Effector memory CD4-positive, alpha-beta T cell (primary cell): ENCODE data around the gene YOD1.

Source experiments
- DNase-seq, 3 donors: peaks; one replicate each; pipeline ENCODE4 v3.0.0-alpha.2; 2020
- H3K27ac ChIP-seq: 2 replicates; pipeline ENCODE4 v1.7.0; 2013; ENCODE audit warnings: mild to moderate bottlenecking, low read length, moderate library complexity; ENCODE audit not compliant: insufficient read depth, poor library complexity, severe bottlenecking
- H3K27me3 ChIP-seq: replicated peaks from 2 replicates; pipeline ENCODE4 v1.7.0; 2013; ENCODE audit warnings: mild to moderate bottlenecking, low read length; ENCODE audit not compliant: insufficient read depth, control insufficient read depth, poor library complexity, severe bottlenecking
- H3K36me3 ChIP-seq: 2 replicates; pipeline ENCODE4 v1.7.0; 2013; ENCODE audit warnings: mild to moderate bottlenecking, low read length, moderate library complexity; ENCODE audit not compliant: control insufficient read depth, insufficient read depth
- H3K4me1 ChIP-seq: 2 replicates; pipeline ENCODE4 v1.7.0; 2013; ENCODE audit warnings: low read length, mild to moderate bottlenecking; ENCODE audit not compliant: control insufficient read depth, insufficient read depth, poor library complexity, severe bottlenecking
- H3K4me3 ChIP-seq: 2 replicates; pipeline ENCODE4 v1.7.0; 2013; ENCODE audit warnings: low read length, low read depth, mild to moderate bottlenecking; ENCODE audit not compliant: insufficient read depth, poor library complexity, severe bottlenecking
- H3K9me3 ChIP-seq: 2 replicates; pipeline ENCODE4 v1.7.0; 2013; ENCODE audit warnings: mild to moderate bottlenecking, low read length, moderate library complexity; ENCODE audit not compliant: control insufficient read depth
- total RNA-seq, 3 donors: gene quantifications; one replicate each; lab custom pipeline; 2026; lab: John Stamatoyannopoulos, UW

Gene YOD1
- 27.9 to 42.2 (median 40.6) reads per million in 3 donors for total RNA-seq

GRCh38 chr1:207051191-207051943 lies at the start of gene YOD1:
Gene YOD1 (minus strand): TSS chr1:207051208. CDS start chr1:207051030, 178 bp downstream.
- H3K4me1 ChIP-seq = peaks cover 20% of the 10 kb centered on the region
- H3K27ac ChIP-seq = peak within 1 kb of the TSS; percentile 79
- no peaks in the 10 kb centered on the region for H3K9me3 ChIP-seq
- DNase-seq = no peak
- H3K27me3 ChIP-seq = no peaks in the 10 kb centered on the region
- peaks cover 16% of the 10 kb centered on the region for H3K36me3 ChIP-seq
- H3K4me3 ChIP-seq = peak within 1 kb of the TSS; percentile 98

- DNase-seq = no peak
- H3K9me3 ChIP-seq = no peaks in the 10 kb centered on the region
- H3K36me3 ChIP-seq = no peaks in the 10 kb centered on the region
These were observed 46.9 kb upstream of the YOD1 start for GRCh38 chr1:207097871-207098324.

DNA sequence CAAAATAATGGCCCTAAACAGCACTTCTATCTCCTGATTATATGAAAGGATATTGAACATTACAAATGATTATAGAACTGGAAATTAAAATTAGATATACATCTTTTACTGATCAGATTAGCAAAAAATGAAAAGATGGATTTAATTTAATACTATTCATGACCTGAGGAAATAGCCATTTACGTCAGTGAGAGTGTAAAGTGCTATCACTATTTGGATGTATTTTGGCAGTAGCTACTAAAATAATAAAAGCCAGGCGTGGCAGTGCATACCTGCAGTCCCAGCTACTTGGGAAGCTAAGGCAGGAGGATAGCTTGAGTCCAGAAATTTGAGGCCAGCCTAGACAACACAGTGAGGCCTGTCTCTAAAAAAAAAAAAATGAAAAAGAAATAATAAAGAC lies 42.9 kb upstream of the YOD1 start:
- H3K4me3 ChIP-seq = no peak overlapping the region
- H3K27me3 ChIP-seq = no peaks in the 10 kb centered on the region
- H3K9me3 ChIP-seq = no peaks in the 10 kb centered on the region
- no peak overlapping the region for H3K27ac ChIP-seq
- DNase-seq = no peak
- no peaks in the 10 kb centered on the region for H3K4me1 ChIP-seq
- no peaks in the 10 kb centered on the region for H3K36me3 ChIP-seq

More at GRCh38 chr1:207097871-207098324, 46.9 kb upstream of the YOD1 start:
- Histone ChIP-seq H3K27me3 (no peaks in the 10 kb centered on the region), H3K4me1 (no peaks in the 10 kb centered on the region), H3K27ac (no peak overlapping the region), H3K4me3 (no peak overlapping the region)

DNA sequence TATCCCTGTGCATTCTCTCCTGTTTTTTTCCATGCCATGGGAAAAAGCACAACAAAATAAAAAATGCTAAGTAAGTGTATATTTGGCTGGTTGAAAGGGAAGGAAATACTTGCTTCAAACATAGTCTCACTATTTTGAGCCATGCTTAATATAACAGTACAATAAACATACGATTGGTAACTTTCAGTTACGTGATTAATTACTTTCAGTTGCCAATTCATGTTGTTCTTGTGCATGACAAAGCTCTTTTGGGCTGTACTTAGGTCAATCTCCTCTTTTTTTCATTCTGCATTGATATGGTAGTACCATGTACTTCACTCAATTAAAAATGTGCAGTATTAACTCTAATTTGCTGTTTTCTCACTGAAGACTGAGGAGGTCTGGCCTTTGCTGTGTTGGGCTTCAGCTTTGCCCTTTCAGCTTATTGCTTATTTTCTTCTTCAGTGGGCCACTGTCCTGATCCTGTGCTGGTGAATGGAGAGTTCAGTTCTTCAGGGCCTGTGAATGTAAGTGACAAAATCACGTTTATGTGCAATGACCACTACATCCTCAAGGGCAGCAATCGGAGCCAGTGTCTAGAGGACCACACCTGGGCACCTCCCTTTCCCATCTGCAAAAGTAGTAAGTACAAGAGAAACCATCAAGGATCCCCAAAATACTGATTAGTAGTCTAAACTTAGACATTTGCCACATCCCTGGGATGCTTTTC lies 40.3 kb upstream of the YOD1 start:
- Histone ChIP-seq H3K9me3 (no peaks in the 10 kb centered on the region), H3K36me3 (no peaks in the 10 kb centered on the region), H3K27me3 (no peaks in the 10 kb centered on the region), H3K4me3 (no peak overlapping the region), H3K27ac (no peak overlapping the region), H3K4me1 (no peaks in the 10 kb centered on the region)
- no peak for DNase-seq

DNA sequence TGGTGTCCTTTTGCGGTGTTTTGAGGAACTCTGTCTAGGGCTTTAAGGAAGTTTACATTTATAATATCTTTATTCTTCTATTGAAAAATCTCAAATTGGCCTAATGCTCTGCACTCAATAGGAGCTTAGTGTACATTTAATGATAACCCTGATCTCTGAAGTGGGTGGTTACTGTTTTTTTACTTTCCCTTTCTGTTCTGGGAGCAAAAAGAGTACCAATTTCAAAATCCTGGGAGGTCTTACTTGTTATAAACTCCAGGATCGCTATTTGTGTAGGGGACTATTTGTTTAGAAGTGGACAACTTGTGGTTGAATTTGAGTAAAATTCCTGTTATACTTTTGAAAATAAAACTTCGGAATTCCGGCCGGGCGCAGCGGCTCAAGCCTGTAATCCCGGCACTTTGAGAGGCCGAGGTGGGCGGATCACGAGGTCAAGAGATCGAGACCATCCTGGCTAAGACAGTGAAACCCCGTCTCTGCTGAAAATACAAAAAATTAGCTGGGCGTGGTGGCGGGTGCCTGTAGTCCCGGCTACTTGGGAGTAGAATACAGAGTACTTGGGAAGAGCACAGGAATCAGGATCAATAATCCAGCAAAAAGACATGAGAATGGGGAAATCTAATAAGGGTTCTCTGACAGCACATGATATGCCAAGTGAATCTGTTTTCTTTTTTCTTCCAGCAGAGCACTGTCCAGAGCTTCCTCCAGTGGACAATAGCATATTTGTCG lies 38.8 kb upstream of the YOD1 start:
- no peaks in the 10 kb centered on the region for H3K36me3 ChIP-seq
- H3K27me3 ChIP-seq = no peaks in the 10 kb centered on the region
- no peak overlapping the region for H3K4me3 ChIP-seq
- no peaks in the 10 kb centered on the region for H3K9me3 ChIP-seq
- no peaks in the 10 kb centered on the region for H3K4me1 ChIP-seq
- H3K27ac ChIP-seq = no peak overlapping the region
- DNase-seq = no peak

GRCh38 chr1:207088701-207089626 lies 38.0 kb upstream of the YOD1 start, which contains the start of gene C4BPB:
Gene C4BPB (plus strand): TSS chr1:207088860. CDS start chr1:207089532, 672 bp downstream.
- no peak within 1 kb of the TSS for H3K27ac ChIP-seq

DNA sequence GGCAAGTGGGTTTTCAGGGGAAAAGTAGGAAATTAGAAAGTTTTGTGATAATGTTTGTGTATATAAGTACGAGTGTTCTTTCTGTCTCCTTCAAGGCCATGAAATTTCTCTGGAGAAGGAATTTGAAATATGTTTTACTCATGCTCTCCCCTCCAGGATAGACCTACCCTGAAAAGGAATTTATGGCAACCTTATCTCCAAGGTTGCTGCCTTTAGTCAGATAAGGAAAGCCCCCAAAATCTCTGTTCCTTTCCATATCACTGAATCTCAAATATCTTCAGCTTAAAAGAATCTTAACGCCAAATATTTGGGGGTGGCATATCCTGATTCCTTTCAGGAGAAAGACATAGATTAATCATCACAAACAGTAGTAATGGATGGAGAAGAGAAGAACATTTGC lies 37.2 kb upstream of the YOD1 start:
- Histone ChIP-seq H3K27ac (no peak overlapping the region), H3K27me3 (no peaks in the 10 kb centered on the region), H3K4me3 (no peak overlapping the region), H3K4me1 (no peaks in the 10 kb centered on the region), H3K9me3 (no peaks in the 10 kb centered on the region), H3K36me3 (no peaks in the 10 kb centered on the region)
- no peak for DNase-seq

More at GRCh38 chr1:207088701-207089626, 38.0 kb upstream of the YOD1 start, which contains the start of gene C4BPB:
- DNase-seq = no peak
- Histone ChIP-seq H3K27me3 (no peaks in the 10 kb centered on the region), H3K36me3 (no peaks in the 10 kb centered on the region), H3K4me3 (no peak within 1 kb of the TSS), H3K4me1 (no peaks in the 10 kb centered on the region), H3K9me3 (no peaks in the 10 kb centered on the region)

DNA sequence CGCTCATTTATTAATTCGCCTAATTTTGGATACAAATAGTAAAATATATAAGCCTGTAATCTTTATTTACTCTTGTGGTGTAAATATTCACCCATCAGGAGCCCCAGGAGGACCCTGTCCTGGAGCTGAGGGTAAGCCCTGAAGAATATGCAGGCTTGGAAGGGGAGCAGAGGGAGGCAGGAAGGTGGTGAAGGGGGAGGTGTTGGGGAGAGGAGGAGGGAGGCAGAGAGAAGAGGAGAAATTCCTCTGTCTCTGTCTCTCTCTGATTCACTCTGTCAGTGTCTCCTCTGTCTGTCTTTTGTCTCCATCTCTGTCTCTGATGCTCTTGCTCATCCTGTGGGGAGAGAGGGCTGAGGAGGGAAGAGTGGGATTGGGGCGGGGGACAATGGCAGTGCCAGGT lies 34.9 kb upstream of the YOD1 start:
- H3K36me3 ChIP-seq = no peaks in the 10 kb centered on the region
- H3K4me3 ChIP-seq = no peak overlapping the region
- DNase-seq = no peak
- H3K27ac ChIP-seq = no peak overlapping the region
- H3K27me3 ChIP-seq = peaks cover 3% of the 10 kb centered on the region
- H3K9me3 ChIP-seq = no peaks in the 10 kb centered on the region
- H3K4me1 ChIP-seq = no peaks in the 10 kb centered on the region

DNA sequence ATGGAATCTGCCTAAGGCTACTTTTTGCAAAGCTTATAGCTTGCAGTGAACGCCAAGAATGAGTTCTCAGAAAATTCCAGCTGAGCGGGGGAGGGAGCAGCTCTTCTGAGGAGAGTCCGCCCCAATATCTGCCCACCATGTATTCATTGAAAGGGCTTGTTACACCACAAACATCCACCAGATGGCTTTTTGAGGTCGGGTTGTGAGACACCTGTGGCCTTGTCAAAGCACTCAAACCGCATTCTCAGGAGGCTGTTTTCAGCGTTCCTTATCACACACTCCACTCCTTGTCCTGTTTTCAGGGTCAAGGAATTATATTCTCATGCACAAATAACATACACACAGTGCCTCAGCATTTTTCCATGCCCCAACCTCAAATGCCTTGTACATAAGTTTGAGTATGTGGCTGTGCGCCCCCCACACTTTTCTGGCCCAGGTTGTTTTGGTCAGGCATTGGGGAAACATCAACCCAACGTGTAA lies 33.7 kb upstream of the YOD1 start:
- H3K4me3 ChIP-seq = no peak overlapping the region
- H3K27ac ChIP-seq = no peak overlapping the region
- no peaks in the 10 kb centered on the region for H3K4me1 ChIP-seq
- no peaks in the 10 kb centered on the region for H3K36me3 ChIP-seq
- peaks cover 3% of the 10 kb centered on the region for H3K27me3 ChIP-seq
- peak; percentile 11 to 33 (median 18) for DNase-seq
- H3K9me3 ChIP-seq = no peaks in the 10 kb centered on the region
